Prostate gland (tissue), 2 donors: Measurements from ENCODE around the gene PPARA.

Source experiments
- POLR2A ChIP-seq: fragments of 450-650 bp; IDR thresholded peaks from one replicate; pipeline ENCODE4 v1.6.1; 2016; ENCODE audit warnings: antibody characterized with exemption, mild to moderate bottlenecking
- POLR2AphosphoS5 ChIP-seq: sonication (generic); formaldehyde crosslinking; IDR thresholded peaks from one replicate; pipeline ENCODE4 v1.6.1; 2017; ENCODE audit warnings: antibody characterized with exemption
- TF ChIP-seq, protein P1 (sequence below), 4 experiments: fragments of 200-600 bp in 2 of 4; fragments of 450-650 bp in 2 of 4; sonication (generic) in 2 of 4; IDR thresholded peaks; 1 replicate in 3 of 4; 2 replicates in 1 of 4; pipeline ENCODE4 v1.5.1; 2016 to 2019; ENCODE audit warnings: antibody characterized with exemption in 4 of 4, mild to moderate bottlenecking in 2 of 4, moderate library complexity in 2 of 4

DNA sequence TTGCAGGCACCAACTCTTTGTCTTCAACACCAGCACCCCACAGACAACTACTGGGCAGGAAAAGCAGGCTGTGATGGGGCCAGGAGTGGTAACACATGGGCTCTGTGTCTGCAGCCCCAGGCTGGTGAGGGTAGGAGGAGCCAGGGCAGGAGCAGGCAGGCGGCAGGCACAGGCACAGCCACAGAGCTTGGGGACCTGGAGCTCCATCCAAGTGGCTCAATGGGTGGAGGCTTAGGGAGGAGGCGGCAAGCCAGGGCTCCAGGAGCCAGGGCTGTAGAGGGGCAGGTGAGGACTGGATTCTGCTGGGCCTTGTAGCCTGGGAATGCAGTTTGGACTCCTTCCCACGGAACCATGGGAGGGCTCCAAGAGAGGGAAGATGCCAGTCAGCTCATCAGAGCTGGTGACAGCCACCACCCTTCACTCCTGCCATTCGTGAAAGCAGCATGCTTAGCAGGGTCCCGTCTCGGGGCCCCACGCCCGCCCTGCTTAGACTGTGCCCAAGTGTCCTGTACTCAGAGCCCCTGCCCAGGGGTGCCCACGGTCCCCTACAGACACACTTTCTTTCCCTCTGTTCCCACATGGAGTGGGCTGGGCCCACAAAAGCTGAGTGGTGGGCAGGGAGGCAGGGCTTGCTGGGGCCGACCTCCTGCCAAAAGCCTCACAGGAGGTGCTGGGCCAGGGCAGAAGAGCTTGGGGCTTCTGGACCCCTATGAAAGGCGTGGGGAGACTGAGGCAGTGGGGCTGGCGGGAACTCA lies 129.9 kb downstream of the PPARA start:
- TF ChIP-seq POLR2A = no peak
- TF ChIP-seq, protein P1, sequence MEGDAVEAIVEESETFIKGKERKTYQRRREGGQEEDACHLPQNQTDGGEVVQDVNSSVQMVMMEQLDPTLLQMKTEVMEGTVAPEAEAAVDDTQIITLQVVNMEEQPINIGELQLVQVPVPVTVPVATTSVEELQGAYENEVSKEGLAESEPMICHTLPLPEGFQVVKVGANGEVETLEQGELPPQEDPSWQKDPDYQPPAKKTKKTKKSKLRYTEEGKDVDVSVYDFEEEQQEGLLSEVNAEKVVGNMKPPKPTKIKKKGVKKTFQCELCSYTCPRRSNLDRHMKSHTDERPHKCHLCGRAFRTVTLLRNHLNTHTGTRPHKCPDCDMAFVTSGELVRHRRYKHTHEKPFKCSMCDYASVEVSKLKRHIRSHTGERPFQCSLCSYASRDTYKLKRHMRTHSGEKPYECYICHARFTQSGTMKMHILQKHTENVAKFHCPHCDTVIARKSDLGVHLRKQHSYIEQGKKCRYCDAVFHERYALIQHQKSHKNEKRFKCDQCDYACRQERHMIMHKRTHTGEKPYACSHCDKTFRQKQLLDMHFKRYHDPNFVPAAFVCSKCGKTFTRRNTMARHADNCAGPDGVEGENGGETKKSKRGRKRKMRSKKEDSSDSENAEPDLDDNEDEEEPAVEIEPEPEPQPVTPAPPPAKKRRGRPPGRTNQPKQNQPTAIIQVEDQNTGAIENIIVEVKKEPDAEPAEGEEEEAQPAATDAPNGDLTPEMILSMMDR (IDR thresholded peaks at IDR 0.05) = no peak
- no peak for TF ChIP-seq POLR2AphosphoS5
